ENCODE data around the gene MT1A.
A peak's percentile ranks its signal among the peaks of the same experiment; 100 is the strongest.
"Not testable (repeated sequence)": the region's sequence is repeated elsewhere in the genome, so short reads cannot be mapped to it uniquely, and the experiment has no call there.

The MT1A gene

DNA sequence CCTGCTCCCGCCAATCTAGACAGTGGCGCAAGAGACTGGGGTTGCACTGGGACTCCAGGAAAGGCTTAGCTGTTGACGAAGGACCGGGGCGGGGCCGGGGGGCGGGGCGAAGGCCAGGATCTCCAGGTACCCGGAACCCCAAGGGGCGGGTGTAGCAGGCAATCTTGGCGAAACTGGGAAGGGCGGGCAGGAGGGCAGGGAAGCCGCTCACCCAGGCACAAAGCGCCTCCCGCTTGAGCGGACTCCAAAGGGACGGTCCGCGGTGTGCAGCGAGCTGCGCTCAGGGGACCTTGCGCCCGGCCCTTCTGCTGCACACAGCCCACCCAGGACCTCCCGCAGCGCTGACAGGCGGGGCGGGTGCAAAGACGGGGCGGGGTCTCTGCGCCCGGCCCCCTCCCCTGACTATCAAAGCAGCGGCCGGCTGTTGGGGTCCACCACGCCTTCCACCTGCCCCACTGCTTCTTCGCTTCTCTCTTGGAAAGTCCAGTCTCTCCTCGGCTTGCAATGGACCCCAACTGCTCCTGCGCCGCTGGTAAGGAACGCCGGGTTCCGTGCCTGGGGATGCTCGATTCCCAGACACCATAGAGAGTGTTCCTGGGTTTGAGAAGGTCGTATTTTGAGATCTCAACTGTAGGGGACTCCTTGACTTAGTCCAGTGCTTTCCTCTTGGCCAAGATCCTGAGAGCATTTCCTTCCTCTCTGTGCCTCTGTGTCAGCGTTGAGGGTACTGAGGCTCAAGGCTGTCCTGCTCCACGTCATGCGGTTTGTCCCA is 19.3 kb downstream of the MT1A start, which contains the start of gene MT1F:
TSS of gene MT1F (plus strand) at position 405 of the 772 bp plus-strand sequence. CDS start at position 505, 100 bp downstream.
- Histone ChIP-seq H3K9me3 (ENCODE audit: control insufficient read depth, insufficient read depth, low read length) (no peaks in the 10 kb centered on the region), H3K4me3 (ENCODE audit: low read length) (peak within 1 kb of the TSS; percentile 50; the same call in 1 of the 2 replicates), H3K36me3 (ENCODE audit: control insufficient read depth, insufficient read depth, low read length) (no peaks in the 10 kb centered on the region), H3K27me3 (ENCODE audit: control insufficient read depth, insufficient read depth, low read length) (peaks cover 50% of the 10 kb centered on the region), H3K4me1 (ENCODE audit: control insufficient read depth, insufficient read depth, low read length) (no peaks in the 10 kb centered on the region), H3K27ac (ENCODE audit: low read length) (no peak within 1 kb of the TSS)
- WGBS (ENCODE audit: insufficient coverage, insufficient read length) = no CpG with 5 or more reads among the region's 46 CpGs
- no peak for DNase-seq (ENCODE audit: low read depth, low spot score)

DNA sequence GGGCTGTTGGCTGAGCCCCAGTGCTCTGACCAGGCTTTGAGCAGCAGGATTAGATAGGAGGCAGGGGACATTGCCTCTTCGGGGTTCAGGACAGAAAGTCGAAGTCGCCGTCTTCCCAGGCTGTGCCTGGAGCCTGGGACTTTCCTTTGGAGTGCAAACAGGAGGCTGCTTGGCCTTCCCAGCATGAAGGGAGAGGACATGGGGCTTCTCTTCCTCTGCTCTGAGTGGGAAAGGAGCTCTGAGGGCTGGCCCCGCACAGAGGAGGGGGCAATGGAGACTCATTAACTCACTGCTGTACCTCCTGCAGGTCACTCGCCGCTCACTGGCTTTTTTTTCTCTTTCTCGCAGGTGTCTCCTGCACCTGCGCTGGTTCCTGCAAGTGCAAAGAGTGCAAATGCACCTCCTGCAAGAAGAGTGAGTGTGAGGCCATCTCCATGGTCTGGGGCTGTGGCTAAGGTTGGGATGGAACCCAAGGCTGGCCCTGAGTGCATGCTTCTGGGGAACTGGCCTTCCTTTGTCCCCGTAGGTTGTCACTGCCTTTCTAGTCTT is 19.9 kb downstream of the MT1A start:
- no peaks in the 10 kb centered on the region for H3K36me3 ChIP-seq (ENCODE audit: control insufficient read depth, insufficient read depth, low read length)
- no peak for DNase-seq (ENCODE audit: low read depth, low spot score)
- WGBS (ENCODE audit: insufficient coverage, insufficient read length) = no CpG with 5 or more reads among the region's 10 CpGs
- no peak overlapping the region for H3K27ac ChIP-seq (ENCODE audit: low read length)
- H3K9me3 ChIP-seq (ENCODE audit: control insufficient read depth, insufficient read depth, low read length) = no peaks in the 10 kb centered on the region
- H3K4me3 ChIP-seq (ENCODE audit: low read length) = peak overlapping the region; percentile 50; the same call in 1 of the 2 replicates
- peaks cover 2% of the 10 kb centered on the region; the same call in 1 of the 2 replicates for H3K4me1 ChIP-seq (ENCODE audit: control insufficient read depth, insufficient read depth, low read length)
- H3K27me3 ChIP-seq (ENCODE audit: control insufficient read depth, insufficient read depth, low read length) = peaks cover 57% of the 10 kb centered on the region

DNA sequence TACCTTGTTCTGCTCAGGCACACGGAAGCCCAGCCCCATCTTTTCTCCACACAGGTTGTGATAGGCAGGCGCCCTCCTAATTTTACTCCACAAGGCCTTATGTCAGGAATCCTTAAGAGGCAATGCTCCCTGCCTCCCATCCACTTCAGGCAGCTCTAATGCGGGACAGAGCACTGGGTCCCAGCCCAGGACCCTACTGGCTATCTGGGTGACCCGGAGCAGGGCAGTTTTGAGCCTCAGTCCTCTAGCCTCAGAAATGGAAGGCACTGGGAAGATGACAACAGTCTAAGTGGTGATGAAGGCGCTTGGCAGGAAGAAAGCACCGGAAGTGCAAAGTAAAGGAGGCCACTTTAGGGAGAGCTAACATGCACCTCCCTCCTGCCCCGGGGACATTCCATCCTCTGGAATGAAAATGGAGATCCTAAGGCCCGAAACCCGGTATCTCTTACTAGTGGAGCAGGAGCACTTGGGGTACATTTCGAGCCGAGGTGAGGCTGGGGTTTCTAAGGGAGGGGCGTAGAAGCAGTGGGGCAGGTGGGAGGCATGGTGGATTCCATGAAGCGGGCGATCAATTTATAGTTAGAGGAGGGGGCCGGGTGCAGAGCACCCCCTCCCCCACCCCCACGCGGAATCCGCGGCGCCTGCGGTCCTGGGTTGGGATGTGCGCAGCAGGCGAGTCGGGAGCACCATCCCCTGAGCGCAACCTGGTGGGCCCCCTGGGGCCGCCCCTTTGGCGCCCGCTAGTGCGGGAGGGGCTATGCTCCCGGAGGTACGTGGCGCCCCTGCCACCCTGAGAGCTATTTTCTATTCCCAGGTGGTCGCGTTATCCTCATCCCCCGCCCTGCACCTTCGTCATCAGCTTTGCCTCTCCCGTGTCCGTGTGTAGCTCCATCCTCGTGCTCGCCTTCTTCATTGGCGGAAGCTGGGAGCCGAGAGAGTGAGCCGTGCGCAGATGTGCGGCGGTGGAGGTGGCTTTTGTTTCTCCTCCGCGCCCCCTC is 24.2 kb downstream of the MT1A start:
- H3K4me3 ChIP-seq (ENCODE audit: low read length) = peak overlapping the region; percentile 18; the same call in 1 of the 2 replicates
- DNase-seq (ENCODE audit: low read depth, low spot score) = no peak
- H3K27ac ChIP-seq (ENCODE audit: low read length) = no peak overlapping the region
- no peaks in the 10 kb centered on the region for H3K9me3 ChIP-seq (ENCODE audit: control insufficient read depth, insufficient read depth, low read length)
- no peaks in the 10 kb centered on the region for H3K36me3 ChIP-seq (ENCODE audit: control insufficient read depth, insufficient read depth, low read length)
- H3K27me3 ChIP-seq (ENCODE audit: control insufficient read depth, insufficient read depth, low read length) = peaks cover 96% of the 10 kb centered on the region
- peaks cover 2% of the 10 kb centered on the region; the same call in 1 of the 2 replicates for H3K4me1 ChIP-seq (ENCODE audit: control insufficient read depth, insufficient read depth, low read length)
- WGBS (ENCODE audit: insufficient coverage, insufficient read length) = no CpG with 5 or more reads among the region's 48 CpGs

DNA sequence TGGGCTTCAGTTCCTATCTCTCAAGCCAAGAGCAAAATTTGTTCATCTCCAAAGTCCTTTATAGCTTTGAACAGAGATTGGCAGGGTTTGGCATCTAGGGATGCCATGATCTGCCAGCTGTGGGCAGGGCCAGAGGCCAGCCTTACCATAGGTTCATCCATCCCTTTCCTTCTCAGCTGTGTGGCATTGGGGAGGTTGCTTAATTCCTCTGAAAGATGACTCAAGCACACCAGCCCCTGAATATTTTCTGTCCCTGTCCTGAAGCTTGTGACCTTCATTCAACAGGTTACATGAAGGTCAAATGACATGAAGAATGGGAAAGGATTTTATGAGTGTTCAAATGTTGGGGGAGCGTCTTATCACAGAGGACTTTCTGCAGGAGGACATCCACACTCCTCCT is 26.0 kb downstream of the MT1A start:
- peaks cover 98% of the 10 kb centered on the region for H3K27me3 ChIP-seq (ENCODE audit: control insufficient read depth, insufficient read depth, low read length)
- no peaks in the 10 kb centered on the region for H3K36me3 ChIP-seq (ENCODE audit: control insufficient read depth, insufficient read depth, low read length)
- no CpG with 5 or more reads among the region's 1 CpG for WGBS (ENCODE audit: insufficient coverage, insufficient read length)
- no peak overlapping the region for H3K27ac ChIP-seq (ENCODE audit: low read length)
- DNase-seq (ENCODE audit: low read depth, low spot score) = no peak
- no peaks in the 10 kb centered on the region for H3K9me3 ChIP-seq (ENCODE audit: control insufficient read depth, insufficient read depth, low read length)
- H3K4me3 ChIP-seq (ENCODE audit: low read length) = no peak overlapping the region
- peaks cover 4% of the 10 kb centered on the region; the same call in 1 of the 2 replicates for H3K4me1 ChIP-seq (ENCODE audit: control insufficient read depth, insufficient read depth, low read length)

DNA sequence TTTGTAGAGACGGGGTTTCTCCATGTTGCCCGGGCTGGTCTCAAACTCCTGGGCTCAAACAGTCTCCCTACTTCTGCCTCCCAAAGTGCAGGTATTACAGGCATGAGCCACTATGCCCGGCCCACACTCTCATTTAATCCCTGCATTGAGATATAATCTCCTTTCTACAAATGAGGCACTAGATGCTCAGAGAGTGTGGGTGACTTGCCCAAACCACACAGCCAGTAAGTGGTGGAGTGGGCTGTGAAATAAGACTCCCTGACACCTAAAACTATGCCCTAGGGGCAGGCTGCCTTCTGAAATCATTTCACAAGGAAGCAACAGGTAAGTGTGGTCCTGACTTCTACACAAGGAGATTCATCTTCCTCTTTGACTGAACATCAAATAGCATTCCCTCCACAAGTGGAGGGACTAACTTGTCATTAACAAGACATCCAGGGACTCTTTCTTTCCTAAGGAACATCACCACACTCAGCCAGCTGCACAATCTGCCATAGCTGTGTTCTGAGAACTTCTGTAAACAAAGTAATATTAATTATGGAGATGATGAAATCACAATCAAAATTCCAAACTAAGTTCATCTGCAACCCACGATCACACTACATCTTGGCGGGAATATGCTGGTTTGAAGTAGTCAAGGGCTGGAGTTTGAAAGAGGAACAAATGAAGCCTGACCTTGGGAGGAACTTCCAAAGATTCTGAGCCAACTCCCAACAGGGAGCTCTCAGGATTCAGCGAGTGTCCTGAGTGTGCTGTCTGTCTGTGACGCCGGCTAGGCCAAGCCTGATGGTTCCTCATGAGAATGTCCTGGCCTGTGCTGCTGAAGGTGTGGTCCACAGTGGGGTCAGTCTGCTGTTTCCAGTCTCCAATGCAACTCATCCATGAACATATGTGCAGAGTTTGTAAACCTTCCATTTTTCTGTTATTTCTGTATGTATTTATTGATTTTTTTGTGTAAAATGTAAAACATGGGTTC is 27.1 kb downstream of the MT1A start:
- not testable (repeated sequence) for DNase-seq (ENCODE audit: low read depth, low spot score); H3K4me3 ChIP-seq (ENCODE audit: low read length); H3K27ac ChIP-seq (ENCODE audit: low read length); H3K36me3 ChIP-seq (ENCODE audit: control insufficient read depth, insufficient read depth, low read length); H3K4me1 ChIP-seq (ENCODE audit: control insufficient read depth, insufficient read depth, low read length); H3K9me3 ChIP-seq (ENCODE audit: control insufficient read depth, insufficient read depth, low read length)
- no CpG with 5 or more reads among the region's 8 CpGs for WGBS (ENCODE audit: insufficient coverage, insufficient read length)
- peaks cover 98% of the 10 kb centered on the region for H3K27me3 ChIP-seq (ENCODE audit: control insufficient read depth, insufficient read depth, low read length)

DNA sequence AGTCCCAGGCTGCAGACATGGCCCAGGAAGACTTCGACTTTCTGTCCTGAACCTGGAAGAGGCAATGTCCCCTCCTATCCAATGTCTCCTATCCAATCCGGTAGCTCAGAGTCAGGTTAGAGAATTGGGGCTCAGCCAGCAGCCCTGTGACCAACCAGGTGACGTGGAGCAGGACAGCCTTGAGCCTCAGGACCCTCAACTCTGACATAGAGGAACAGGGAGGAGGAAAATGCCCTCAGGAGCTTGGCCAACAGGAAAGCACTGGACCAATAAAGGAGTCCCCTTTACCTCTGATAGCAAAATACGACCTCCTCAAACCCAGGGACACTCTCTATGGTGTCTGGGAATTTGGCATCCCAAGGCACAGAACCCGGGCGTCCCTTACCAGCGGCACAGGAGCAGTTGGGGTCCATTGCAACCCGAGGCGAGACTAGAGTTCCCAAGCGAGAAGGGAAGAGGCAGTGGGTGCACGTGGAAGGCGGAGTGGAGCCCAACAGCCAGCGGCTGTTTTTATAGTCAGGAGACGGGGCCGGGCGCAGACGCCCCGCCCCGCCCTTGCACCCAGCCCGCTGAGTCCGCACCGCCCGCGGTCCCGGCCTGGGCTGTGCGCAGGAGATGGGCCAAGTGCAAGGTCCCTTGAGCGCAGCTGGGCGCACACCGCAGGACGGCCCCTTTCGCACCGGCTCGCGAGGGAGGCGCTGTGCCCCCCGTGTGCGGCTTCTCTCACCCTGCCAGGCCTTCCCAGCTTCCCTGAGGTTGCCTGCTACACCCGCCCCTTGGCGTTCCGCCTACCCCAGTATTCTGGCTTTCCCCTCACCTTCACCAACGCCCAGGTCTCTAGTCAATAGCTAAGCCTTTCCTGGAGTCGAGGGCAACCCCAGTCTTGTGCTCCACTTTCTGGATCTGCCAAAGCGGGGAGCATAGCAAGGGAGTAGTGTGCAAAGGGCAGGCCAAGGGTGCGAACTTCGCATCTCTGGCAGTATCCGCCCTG is 29.4 kb downstream of the MT1A start, which contains the start of gene MT1G:
TSS of gene MT1G (minus strand) at position 485 of the 991 bp plus-strand sequence. CDS start at position 413, 72 bp downstream.
- no peaks in the 10 kb centered on the region for H3K36me3 ChIP-seq (ENCODE audit: control insufficient read depth, insufficient read depth, low read length)
- DNase-seq (ENCODE audit: low read depth, low spot score) = no peak
- H3K9me3 ChIP-seq (ENCODE audit: control insufficient read depth, insufficient read depth, low read length) = no peaks in the 10 kb centered on the region
- WGBS (ENCODE audit: insufficient coverage, insufficient read length) = no CpG with 5 or more reads among the region's 46 CpGs
- peak within 1 kb of the TSS; percentile 19; the same call in 1 of the 2 replicates for H3K4me3 ChIP-seq (ENCODE audit: low read length)
- H3K27ac ChIP-seq (ENCODE audit: low read length) = no peak within 1 kb of the TSS
- H3K27me3 ChIP-seq (ENCODE audit: control insufficient read depth, insufficient read depth, low read length) = peaks cover 87% of the 10 kb centered on the region
- peaks cover 3% of the 10 kb centered on the region for H3K4me1 ChIP-seq (ENCODE audit: control insufficient read depth, insufficient read depth, low read length)

DNA sequence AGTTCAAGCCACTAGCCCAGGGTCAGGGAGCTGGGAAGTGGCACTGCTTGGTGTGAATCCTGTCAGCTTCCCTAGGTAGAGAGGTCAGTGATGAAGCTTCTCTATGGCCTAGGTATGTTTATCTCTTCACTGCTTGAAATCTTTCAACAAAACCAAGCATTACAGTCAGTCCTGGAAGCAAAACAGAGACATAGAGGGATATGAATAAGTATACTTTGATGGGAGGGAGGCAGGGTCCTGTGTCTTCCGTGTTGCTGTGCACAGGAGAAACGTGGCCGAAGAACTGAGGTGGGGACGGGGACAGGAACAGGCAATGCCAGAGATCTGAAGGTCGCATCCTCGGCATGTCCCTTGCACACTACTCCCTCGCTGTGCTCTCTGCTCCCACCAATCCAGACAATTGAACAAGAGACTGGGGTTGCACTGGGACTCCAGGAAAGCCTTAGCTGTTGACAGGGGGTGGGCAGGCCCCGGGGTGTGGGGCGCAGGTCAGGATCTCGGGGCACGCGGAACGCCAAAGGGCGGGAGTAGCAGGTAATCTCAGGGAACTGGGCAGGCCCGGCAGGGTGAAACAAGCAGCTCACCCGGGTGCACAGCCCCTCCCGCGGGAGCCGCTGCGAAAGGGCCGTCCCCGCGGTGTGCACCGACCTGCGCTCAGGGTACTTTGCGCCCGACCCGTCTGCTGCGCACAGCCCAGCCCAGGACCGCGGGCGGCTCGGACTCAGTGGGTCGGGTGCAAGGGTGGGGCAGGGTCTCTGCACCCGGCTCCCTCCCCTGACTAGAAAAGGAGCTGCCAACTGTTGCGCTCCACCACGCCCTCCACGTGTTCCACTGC is 30.8 kb downstream of the MT1A start, which contains the start of gene MT1H:
TSS of gene MT1H (plus strand) at position 810 of the 835 bp plus-strand sequence. CDS start 71 bp downstream, outside the sequence.
- no peak for DNase-seq (ENCODE audit: low read depth, low spot score)
- H3K4me1 ChIP-seq (ENCODE audit: control insufficient read depth, insufficient read depth, low read length) = peaks cover 2% of the 10 kb centered on the region; the same call in 1 of the 2 replicates
- peaks cover 74% of the 10 kb centered on the region for H3K27me3 ChIP-seq (ENCODE audit: control insufficient read depth, insufficient read depth, low read length)
- WGBS (ENCODE audit: insufficient coverage, insufficient read length) = no CpG with 5 or more reads among the region's 38 CpGs
- no peaks in the 10 kb centered on the region for H3K36me3 ChIP-seq (ENCODE audit: control insufficient read depth, insufficient read depth, low read length)
- no peaks in the 10 kb centered on the region for H3K9me3 ChIP-seq (ENCODE audit: control insufficient read depth, insufficient read depth, low read length)
- H3K27ac ChIP-seq (ENCODE audit: low read length) = no peak within 1 kb of the TSS
- H3K4me3 ChIP-seq (ENCODE audit: low read length) = peak within 1 kb of the TSS; percentile 5; the same call in 1 of the 2 replicates

All from iPS DF 6.9 (cell line).